SU-DHL-6 (cell line): ENCODE results near the gene TPSB2.
"Not testable (repeated sequence)": the region's sequence is repeated elsewhere in the genome, so short reads cannot be mapped to it uniquely, and the experiment has no call there.

Experiments
- H2AFZ ChIP-seq: fragments of 200-600 bp; sonication (generic); 2 replicates; pipeline ENCODE4 v1.6.1; 2014; ENCODE audit warnings: low read depth, mild to moderate bottlenecking, moderate library complexity, mixed read lengths, antibody characterized with exemption, low read length; ENCODE audit not compliant: severe bottlenecking
- H3F3A ChIP-seq: fragments of 200-600 bp; shearing (Covaris generic); 2 replicates; pipeline ENCODE4 v1.6.0; 2016; ENCODE audit warnings: antibody characterized with exemption, mild to moderate bottlenecking; ENCODE audit not compliant: insufficient read depth
- H3K27ac ChIP-seq: fragments of 200-600 bp; sonication (generic); 2 replicates; pipeline ENCODE4 v1.5.1; 2016; ENCODE audit warnings: low read depth, mild to moderate bottlenecking, low read length, moderate library complexity, mixed read lengths
- H3K27me3 ChIP-seq: fragments of 200-600 bp; sonication (generic), shearing (Covaris generic); 2 replicates; pipeline ENCODE4 v1.6.0; 2014; ENCODE audit warnings: mild to moderate bottlenecking, low read length
- H3K36me3 ChIP-seq: fragments of 200-600 bp; sonication (generic); 2 replicates; pipeline ENCODE4 v1.6.1; 2014; ENCODE audit warnings: mild to moderate bottlenecking, low read length, mixed read lengths
- H3K4me2 ChIP-seq: fragments of 300-600, 200-600 bp; shearing (Covaris generic), sonication (generic); 2 replicates; pipeline ENCODE4 v1.6.0; 2014; ENCODE audit warnings: low read length, low read depth, mild to moderate bottlenecking; ENCODE audit not compliant: poor library complexity, severe bottlenecking
- H3K4me3 ChIP-seq: fragments of 200-600 bp; sonication (generic); 2 replicates; pipeline ENCODE4 v1.5.1; 2014; ENCODE audit warnings: antibody characterized with exemption, low read length, mild to moderate bottlenecking, mixed read lengths; ENCODE audit not compliant: insufficient read depth, poor library complexity, severe bottlenecking
- H3K79me2 ChIP-seq: fragments of 200-600 bp; sonication (generic); 2 replicates; pipeline ENCODE4 v1.6.1; 2014; ENCODE audit warnings: mild to moderate bottlenecking, low read length, moderate library complexity; ENCODE audit not compliant: insufficient read depth
- H3K9ac ChIP-seq: fragments of 200-600 bp; sonication (generic); 2 replicates; pipeline ENCODE4 v1.7.0; 2014; ENCODE audit warnings: mild to moderate bottlenecking, low read length
- H3K9me2 ChIP-seq: fragments of 200-600 bp; sonication (generic); replicated peaks from 2 replicates; pipeline ENCODE4 v1.6.1; 2014; ENCODE audit warnings: low read length; ENCODE audit not compliant: insufficient read depth
- H3K9me3 ChIP-seq: fragments of 200-600 bp; sonication (generic); 2 replicates; pipeline ENCODE4 v1.6.1; 2014; ENCODE audit warnings: low read length, mixed read lengths; ENCODE audit not compliant: insufficient read depth
- H4K20me1 ChIP-seq: fragments of 200-600 bp; sonication (generic); 2 replicates; pipeline ENCODE4 v1.6.1; 2014; ENCODE audit warnings: low read depth, mild to moderate bottlenecking, antibody characterized with exemption, low read length, moderate library complexity, mixed read lengths

TPSB2 gene

DNA sequence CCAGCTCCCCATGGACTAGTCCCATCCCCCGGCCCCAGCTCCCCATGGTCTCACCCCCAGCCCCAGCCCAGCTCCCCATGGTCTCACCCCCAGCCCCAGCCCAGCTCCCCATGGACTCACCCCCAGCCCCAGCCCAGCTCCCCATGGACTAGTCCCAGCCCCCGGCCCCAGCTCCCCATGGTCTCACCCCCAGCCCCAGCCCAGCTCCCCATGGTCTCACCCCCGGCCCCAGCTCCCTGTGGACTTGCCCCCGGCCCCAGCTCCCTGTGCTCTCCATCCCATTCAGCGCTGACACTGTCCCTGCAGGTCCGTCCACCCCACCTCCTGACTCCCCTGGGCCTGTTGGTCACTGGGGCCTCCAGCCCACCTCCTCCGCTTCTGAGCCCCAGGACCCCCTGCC lies 1.3 kb upstream of the TPSB2 start:
- not testable (repeated sequence) for H3K9ac ChIP-seq, H3K9me3 ChIP-seq, H3K4me2 ChIP-seq, H3K27ac ChIP-seq, H3K9me2 ChIP-seq, H3K4me3 ChIP-seq, H3F3A ChIP-seq, H4K20me1 ChIP-seq, H2AFZ ChIP-seq, H3K36me3 ChIP-seq, H3K79me2 ChIP-seq, H3K27me3 ChIP-seq

DNA sequence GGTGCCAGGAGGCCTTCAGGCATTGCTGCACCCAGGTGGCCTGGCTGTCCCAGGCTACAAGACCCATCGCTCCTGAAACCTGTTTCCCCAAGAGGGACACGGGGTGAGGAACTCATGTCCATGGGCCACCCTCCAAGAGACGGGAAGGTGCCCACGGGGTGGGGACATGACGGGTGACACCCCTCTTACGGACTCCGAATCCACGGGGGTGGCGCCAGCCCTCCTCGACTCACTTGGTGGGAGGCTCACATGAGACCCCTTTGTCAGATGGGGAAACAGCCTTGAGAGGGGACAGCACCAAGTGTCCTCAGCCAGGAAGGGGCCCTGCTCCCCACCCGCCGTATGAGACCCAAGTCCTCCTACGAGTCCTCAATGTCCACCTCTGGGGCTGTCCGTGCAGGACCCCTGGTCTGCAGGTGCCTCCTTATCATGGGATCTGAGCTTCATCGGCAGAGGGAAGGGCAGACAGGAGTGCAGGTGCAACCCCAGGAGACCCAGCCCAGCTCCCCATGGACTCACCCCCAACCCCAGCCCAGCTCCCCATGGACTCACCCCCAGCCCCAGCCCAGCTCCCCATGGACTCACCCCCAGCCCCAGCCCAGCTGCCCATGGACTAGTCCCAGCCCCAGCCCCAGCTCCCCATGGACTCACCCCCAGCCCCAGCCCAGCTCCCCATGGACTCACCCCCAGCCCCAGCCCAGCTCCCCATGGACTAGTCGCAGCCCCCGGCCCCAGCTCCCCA lies 658 bp upstream of the TPSB2 start:
- not testable (repeated sequence) for H3K27ac ChIP-seq, H3K36me3 ChIP-seq, H3K4me3 ChIP-seq, H3K9me2 ChIP-seq, H3K9ac ChIP-seq, H3F3A ChIP-seq, H3K9me3 ChIP-seq, H4K20me1 ChIP-seq, H3K79me2 ChIP-seq, H3K27me3 ChIP-seq, H2AFZ ChIP-seq, H3K4me2 ChIP-seq

DNA sequence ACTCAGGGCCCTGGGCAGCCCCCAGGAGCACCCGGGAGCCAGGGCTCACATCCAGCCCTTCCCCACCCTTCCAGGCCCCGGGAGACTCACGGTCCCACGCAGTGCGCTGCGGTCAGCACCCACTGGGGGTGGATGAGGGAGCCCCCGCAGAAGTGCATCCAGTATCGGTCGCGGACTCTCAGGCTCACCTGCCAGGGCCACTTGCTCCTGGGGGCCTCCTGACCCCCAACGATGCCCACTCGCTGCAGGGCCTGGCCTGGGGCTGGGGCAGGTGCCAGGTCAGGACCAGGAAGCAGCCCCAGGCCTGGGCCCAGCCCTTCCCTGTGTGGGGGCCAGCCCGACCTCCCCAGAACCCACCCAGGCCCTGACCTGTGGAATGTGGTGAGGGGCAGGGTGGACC lies 508 bp downstream of the TPSB2 start:
- not testable (repeated sequence) for H3K27me3 ChIP-seq, H3K9me2 ChIP-seq, H3K4me2 ChIP-seq, H3K79me2 ChIP-seq, H3F3A ChIP-seq, H2AFZ ChIP-seq, H3K9me3 ChIP-seq, H3K9ac ChIP-seq, H4K20me1 ChIP-seq, H3K4me3 ChIP-seq, H3K27ac ChIP-seq, H3K36me3 ChIP-seq

DNA sequence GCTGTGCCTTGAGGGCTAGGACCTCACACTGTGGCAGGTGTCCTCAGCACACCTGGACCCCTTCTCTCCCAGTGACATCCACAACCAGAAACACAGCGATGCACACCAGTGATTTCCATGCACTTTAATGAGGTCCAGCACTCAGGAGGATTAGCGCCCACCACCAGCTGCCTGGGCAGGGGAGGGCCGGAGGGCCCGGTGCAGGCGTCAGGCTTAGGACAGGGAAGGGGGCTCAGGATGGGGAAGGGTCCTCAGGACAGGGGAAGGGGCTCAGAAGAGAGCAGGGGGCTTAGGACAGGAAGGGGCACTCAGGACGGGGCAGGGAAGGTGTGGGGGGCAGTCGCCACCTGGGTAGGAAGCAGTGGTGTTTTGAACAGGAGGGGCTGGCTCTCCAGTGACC lies 1.8 kb downstream of the TPSB2 start:
- not testable (repeated sequence) for H2AFZ ChIP-seq, H3K9me2 ChIP-seq, H3F3A ChIP-seq, H3K9me3 ChIP-seq, H3K9ac ChIP-seq, H3K4me2 ChIP-seq, H4K20me1 ChIP-seq, H3K27ac ChIP-seq, H3K4me3 ChIP-seq, H3K27me3 ChIP-seq, H3K36me3 ChIP-seq, H3K79me2 ChIP-seq

DNA sequence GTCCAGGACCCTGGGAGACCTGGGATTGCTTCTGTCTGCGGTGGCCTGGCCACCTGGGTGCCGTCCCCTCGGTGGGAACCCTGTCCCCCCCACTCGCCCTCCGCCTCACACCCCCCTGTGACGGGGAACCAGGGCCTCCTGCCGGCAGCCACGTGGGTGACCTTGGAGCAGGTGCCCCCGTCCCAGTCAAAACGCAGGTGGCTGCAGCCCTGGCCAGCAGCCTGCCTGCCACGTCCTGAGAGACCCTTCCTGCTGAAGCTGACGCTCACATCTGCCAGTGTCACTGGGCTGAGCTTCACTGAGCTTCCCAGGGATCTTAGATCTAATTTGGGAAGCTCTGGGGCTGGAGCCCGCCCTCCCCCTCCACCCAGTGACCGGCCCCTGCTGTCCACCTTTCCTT lies 3.3 kb downstream of the TPSB2 start:
- not testable (repeated sequence) for H3F3A ChIP-seq, H3K79me2 ChIP-seq, H3K9me3 ChIP-seq, H4K20me1 ChIP-seq, H3K27me3 ChIP-seq, H3K4me2 ChIP-seq, H2AFZ ChIP-seq, H3K9ac ChIP-seq, H3K9me2 ChIP-seq, H3K4me3 ChIP-seq, H3K36me3 ChIP-seq, H3K27ac ChIP-seq

DNA sequence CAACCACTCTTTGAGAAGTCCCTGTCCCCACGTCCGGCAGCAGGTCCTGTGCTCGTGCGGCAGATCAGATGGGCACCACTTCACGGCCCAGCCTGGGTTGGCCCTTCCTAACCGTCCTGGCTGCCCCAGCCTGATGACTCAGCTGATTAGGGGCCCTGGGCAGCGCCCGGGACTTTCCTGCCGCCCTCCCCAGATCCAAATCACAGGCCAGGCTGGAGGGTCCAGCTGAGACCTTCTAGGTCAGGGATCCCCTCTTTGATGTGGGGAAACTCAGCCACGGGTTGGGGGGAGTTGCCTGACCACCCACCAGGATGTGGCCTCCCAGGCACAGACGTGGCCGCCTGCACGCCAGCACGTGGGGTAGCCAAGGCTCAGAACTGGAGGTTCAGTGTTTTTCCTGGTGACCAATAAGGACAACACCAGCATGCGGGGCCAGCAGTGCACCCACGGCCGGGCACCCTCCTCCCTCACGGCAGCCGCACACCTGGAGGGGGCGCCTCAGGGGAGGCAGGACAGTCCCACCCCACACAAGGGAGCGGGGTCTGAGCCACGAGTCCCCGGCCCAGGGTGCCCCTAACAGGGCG lies 4.2 kb downstream of the TPSB2 start:
- not testable (repeated sequence) for H4K20me1 ChIP-seq, H3F3A ChIP-seq, H3K9ac ChIP-seq, H2AFZ ChIP-seq, H3K9me3 ChIP-seq, H3K4me2 ChIP-seq, H3K27me3 ChIP-seq, H3K36me3 ChIP-seq, H3K9me2 ChIP-seq, H3K27ac ChIP-seq, H3K4me3 ChIP-seq, H3K79me2 ChIP-seq
